ENCODE measurements around the gene GSDMA.

DNA sequence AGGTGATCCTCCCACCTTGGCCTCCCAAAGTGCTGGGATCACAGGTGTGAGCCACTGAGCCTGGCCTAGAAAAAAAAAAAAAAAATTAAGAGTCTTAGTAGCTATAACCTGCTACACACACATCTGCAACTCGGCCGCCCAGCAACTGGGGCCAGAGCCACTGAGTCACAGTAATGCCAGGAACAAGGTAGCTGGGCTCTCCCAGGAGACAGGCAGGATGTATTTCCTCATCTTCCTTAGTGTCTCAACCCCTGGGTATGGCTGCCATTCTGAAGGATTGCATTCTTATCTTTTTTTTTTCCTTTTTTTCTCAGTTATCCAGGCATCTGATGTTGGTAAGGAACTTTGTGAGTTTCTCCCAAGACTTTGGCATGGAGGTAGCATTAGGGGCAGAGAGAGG, 10.7 kb downstream of the GSDMA start:
- TF ChIP-seq GATA1 (IDR thresholded peaks at IDR 0.05; ENCODE audit: low read depth, low read length) (no peak), POLR2A (IDR thresholded peaks at IDR 0.05; ENCODE audit: low read length) (no peak)
